Measurements from ENCODE around the gene EPS15.

GRCh38 chr1:51439895-51440294, 79.2 kb downstream of the EPS15 start:
- TF ChIP-seq ARNTL (CRISPR knock-in tag; IDR thresholded peaks at IDR 0.05; ENCODE audit: borderline replicate concordance, low read depth), result no peak
- TF ChIP-seq CREB5 (CRISPR knock-in tag; IDR thresholded peaks at IDR 0.05; ENCODE audit: low read depth), result no peak
- no peak for TF ChIP-seq ZFP3 (CRISPR knock-in tag; IDR thresholded peaks at IDR 0.05)
- TF ChIP-seq CSRNP3 (CRISPR knock-in tag; IDR thresholded peaks at IDR 0.05), result no peak
- TF ChIP-seq ZNF565 (CRISPR knock-in tag; conservative IDR thresholded peaks at IDR 0.05; ENCODE audit: low read depth), result no peak
- TF ChIP-seq OSR1 (CRISPR knock-in tag; IDR thresholded peaks at IDR 0.05), result no peak
- no peak for TF ChIP-seq RARB (CRISPR knock-in tag; IDR thresholded peaks at IDR 0.05)
- no peak for TF ChIP-seq BACH2 (CRISPR knock-in tag; IDR thresholded peaks at IDR 0.05; ENCODE audit: borderline replicate concordance)
- no peak for TF ChIP-seq PATZ1 (CRISPR knock-in tag; IDR thresholded peaks at IDR 0.05; ENCODE audit: borderline replicate concordance)
- no peak for TF ChIP-seq ZNF8 (CRISPR knock-in tag; IDR thresholded peaks at IDR 0.05)
- no peak for TF ChIP-seq TCF4 (CRISPR knock-in tag; IDR thresholded peaks at IDR 0.05; ENCODE audit: borderline replicate concordance)
- TF ChIP-seq ZNF70 (CRISPR knock-in tag; IDR thresholded peaks at IDR 0.05), result no peak
- no peak for TF ChIP-seq TSHZ2 (CRISPR knock-in tag; IDR thresholded peaks at IDR 0.05)
- no peak for TF ChIP-seq TOX (CRISPR knock-in tag; IDR thresholded peaks at IDR 0.05; ENCODE audit: borderline replicate concordance)
